HCT116 (cell line): ENCODE results near the gene DUSP3. TPM values are rescaled to one million over a fixed set of nuclear protein-coding genes. Genes with fewer than 3 reads are reported as not detected.

Experiments
- CTCF ChIP-seq, 3 experiments: fragments of 200-600 bp in 1 of 3; sonication (generic) in 1 of 3; IDR thresholded peaks in 2 of 3; conservative IDR thresholded peaks in 1 of 3; 2 replicates each; pipeline ENCODE4 v1.5.1; 2012 to 2017; ENCODE audit warnings: low read depth in 2 of 3, low read length in 2 of 3, antibody characterized with exemption in 1 of 3, borderline replicate concordance in 1 of 3, control low read depth in 1 of 3, mild to moderate bottlenecking in 1 of 3, mixed read lengths in 1 of 3, mixed run types in 1 of 3, moderate library complexity in 1 of 3; ENCODE audit not compliant: insufficient read depth in 1 of 3
- EZH2phosphoT487 ChIP-seq: fragments of 200-600 bp; IDR thresholded peaks from 2 replicates; pipeline ENCODE4 v1.6.1; 2018; ENCODE audit warnings: antibody characterized with exemption, borderline replicate concordance
- REST ChIP-seq: IDR thresholded peaks from 2 replicates; pipeline ENCODE4 v1.6.1; 2012; ENCODE audit warnings: low read depth
- SRF ChIP-seq: IDR thresholded peaks from 2 replicates; pipeline ENCODE4 v1.6.1; 2012; ENCODE audit warnings: low read depth
- ZNF274 ChIP-seq: fragments of 200-500 bp; sonication (Bioruptor generic); IDR thresholded peaks from 2 replicates; pipeline ENCODE4 v1.6.1; 2014; ENCODE audit warnings: mild to moderate bottlenecking, low read depth, low read length, inconsistent platforms
- total RNA-seq: library from RNA; stranded (reverse); gene quantifications from one replicate; pipeline ENCODE4 v1.2.1, GENCODE V29; 2021; ENCODE audit not compliant: unreplicated experiment

The DUSP3 gene
- total RNA-seq, 1 experiment from 2014 or later, result 29.6 TPM

GRCh38 chr17:43774304-43775250, 4.2 kb downstream of the DUSP3 start (continued):
- TF ChIP-seq CTCF (IDR thresholded peaks at IDR 0.05 in 2 of 3, conservative IDR thresholded peaks at IDR 0.05 in 1 of 3; ENCODE audit: borderline replicate concordance in 1 of 3, insufficient read depth in 1 of 3, low read depth in 2 of 3, low read length in 2 of 3), result no peak
- no peak for TF ChIP-seq REST
- TF ChIP-seq EZH2phosphoT487, result no peak
- TF ChIP-seq SRF, result no peak
- no peak for TF ChIP-seq ZNF274
